GM12892 (cell line): ENCODE measurements around the gene DTNB.

Experiments
- POLR2A ChIP-seq: IDR thresholded peaks from 2 replicates; pipeline ENCODE4 v1.6.1; 2011; ENCODE audit warnings: low read depth, low read length, control low read depth
- TAF1 ChIP-seq: IDR thresholded peaks from 2 replicates; pipeline ENCODE4 v1.6.1; 2011; ENCODE audit warnings: low read depth, mild to moderate bottlenecking, control low read depth, low read length, borderline replicate concordance

DNA sequence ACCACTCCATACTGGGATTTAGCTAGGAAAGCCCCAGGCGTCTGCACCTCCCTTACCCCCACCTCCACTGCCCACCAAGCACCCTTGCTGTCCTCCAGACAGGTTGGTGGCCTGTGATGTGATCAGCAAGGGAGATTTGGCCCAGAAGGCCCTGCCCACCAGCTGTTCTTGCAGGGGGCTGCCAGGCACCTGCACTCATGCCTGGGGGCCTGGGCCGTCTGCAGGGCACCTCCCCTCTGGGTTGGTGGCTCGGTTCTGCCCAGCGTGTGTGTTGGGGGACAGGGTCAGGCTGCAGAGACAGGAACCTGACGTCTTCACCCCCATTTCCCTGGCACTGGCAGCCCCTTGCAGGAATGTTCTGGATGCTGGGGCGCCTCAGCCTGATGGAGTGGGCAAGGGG lies 337.4 kb downstream of the DTNB start:
- no peak for TF ChIP-seq TAF1
- no peak for TF ChIP-seq POLR2A
